Adipocyte (in vitro differentiated cells): Measurements from ENCODE around the gene NT5E.
"Not testable (repeated sequence)": the region's sequence is repeated elsewhere in the genome, so short reads cannot be mapped to it uniquely, and the experiment has no call there.

ENCODE experiments used
- DNase-seq: peaks from one replicate; pipeline ENCODE4 v3.0.0-alpha.2; 2015; ENCODE audit warnings: low read depth
- H3K27me3 ChIP-seq: replicated peaks from 2 replicates; pipeline ENCODE4 v1.7.0; 2013; ENCODE audit warnings: mild to moderate bottlenecking, low read length, moderate library complexity; ENCODE audit not compliant: control insufficient read depth, insufficient read depth
- H3K36me3 ChIP-seq: 2 replicates; pipeline ENCODE4 v1.7.0; 2013; ENCODE audit warnings: low read length, mild to moderate bottlenecking, moderate library complexity; ENCODE audit not compliant: control insufficient read depth, insufficient read depth, severe bottlenecking
- H3K4me1 ChIP-seq: 2 replicates; pipeline ENCODE4 v1.7.0; 2013; ENCODE audit warnings: mild to moderate bottlenecking, low read length, moderate library complexity; ENCODE audit not compliant: control insufficient read depth, insufficient read depth
- H3K4me3 ChIP-seq: 2 replicates; pipeline ENCODE4 v1.7.0; 2013; ENCODE audit warnings: mild to moderate bottlenecking, low read length, moderate library complexity
- H3K9ac ChIP-seq: 2 replicates; pipeline ENCODE4 v1.7.0; 2013; ENCODE audit warnings: mild to moderate bottlenecking, low read length, moderate library complexity
- H3K9me3 ChIP-seq: 2 replicates; pipeline ENCODE4 v1.7.0; 2013; ENCODE audit warnings: mild to moderate bottlenecking, low read length, moderate library complexity; ENCODE audit not compliant: control insufficient read depth

NT5E gene

DNA sequence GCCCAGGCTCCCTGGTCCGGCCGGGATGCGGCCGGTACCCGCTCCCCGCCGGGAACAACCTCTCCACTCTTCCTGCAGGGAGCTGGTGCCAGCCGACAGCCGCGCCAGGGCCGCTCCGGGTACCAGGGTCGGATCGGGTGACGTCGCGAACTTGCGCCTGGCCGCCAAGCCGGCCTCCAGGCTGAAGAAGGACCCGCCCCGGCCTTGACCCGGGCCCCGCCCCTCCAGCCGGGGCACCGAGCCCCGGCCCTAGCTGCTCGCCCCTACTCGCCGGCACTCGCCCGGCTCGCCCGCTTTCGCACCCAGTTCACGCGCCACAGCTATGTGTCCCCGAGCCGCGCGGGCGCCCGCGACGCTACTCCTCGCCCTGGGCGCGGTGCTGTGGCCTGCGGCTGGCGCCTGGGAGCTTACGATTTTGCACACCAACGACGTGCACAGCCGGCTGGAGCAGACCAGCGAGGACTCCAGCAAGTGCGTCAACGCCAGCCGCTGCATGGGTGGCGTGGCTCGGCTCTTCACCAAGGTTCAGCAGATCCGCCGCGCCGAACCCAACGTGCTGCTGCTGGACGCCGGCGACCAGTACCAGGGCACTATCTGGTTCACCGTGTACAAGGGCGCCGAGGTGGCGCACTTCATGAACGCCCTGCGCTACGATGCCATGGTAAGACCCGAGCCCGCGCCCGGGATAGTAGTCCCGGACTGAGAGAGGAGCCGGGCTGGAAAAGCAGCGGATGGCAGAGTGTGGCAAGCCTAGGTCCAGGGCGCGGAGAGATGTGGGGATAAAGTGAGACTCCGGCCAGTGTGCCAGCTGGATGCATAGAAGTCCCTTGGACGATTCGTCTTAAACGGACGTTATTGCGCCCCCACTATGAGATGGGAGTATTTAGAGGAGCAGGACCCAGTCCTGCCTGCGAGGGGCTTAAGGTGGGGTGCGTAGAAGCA is at the start of gene NT5E:
NT5E (plus strand) TSS at position 266 of the 942 bp plus-strand sequence; CDS start at position 323, 57 bp downstream.
- Histone ChIP-seq H3K4me1 (peaks cover 50% of the 10 kb centered on the region), H3K9ac (peak within 1 kb of the TSS; percentile 95), H3K4me3 (peak within 1 kb of the TSS; percentile 97), H3K27me3 (no peaks in the 10 kb centered on the region), H3K9me3 (no peaks in the 10 kb centered on the region), H3K36me3 (no peaks in the 10 kb centered on the region)
- peak; percentile 86 for DNase-seq

DNA sequence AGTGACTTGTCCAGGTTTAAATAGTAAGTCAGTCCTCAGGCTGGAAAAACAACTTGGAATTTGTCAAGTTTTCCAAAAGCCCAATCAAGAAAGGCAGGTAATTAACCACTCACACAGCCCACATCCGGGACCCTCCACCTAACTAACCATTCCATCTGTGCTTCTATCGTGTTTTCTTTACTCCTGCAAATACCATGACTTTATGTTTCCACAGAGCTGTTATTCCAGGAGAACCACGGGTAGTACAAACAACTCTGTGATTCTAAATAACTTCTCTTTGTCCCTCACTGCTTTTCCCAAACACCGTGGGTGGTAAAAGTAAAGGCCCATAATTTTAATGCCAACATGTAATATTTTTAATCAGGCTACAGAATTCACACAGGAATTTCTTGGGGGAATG is 49.6 kb upstream of the NT5E start:
- Histone ChIP-seq H3K4me1 (peaks cover 42% of the 10 kb centered on the region), H3K4me3 (no peak overlapping the region)

DNA sequence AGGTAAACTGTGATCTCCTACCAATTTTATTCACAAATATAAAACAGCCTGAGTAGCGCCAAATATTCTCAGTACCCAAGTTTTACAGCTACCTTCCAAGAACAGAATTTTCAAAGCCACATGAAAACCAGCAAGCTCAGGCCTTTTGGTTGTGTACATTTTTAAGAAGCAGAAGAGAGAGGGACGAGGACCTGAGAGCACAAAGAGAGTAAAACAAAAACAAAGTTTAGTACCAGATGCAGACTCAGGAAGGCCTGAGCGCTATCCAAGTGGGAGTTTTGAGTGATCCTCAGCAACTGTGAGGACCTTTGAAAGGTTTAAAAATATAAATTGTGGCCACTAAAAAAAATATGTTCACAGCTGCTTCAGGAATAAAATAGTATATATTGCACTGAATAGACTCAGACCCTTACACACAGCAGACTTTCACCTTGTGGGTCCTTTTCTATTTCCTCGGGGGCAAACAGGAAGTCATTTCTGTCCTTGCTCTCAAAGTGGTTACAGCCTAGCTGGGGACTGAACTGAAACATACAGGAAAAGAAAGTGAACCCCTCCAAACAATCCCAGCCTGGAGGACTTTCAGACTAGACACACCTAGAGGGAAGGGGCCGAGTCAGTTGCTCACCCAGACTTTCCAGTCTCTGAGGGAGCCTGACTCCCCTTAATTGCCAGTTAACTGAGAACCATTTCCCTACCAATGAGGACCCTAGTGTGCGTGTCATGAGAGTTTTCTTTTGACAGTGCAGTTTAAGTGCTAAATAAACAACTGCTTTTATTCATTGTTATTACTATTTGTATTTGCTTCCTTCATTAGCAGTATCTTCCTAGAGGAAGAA is 48.5 kb upstream of the NT5E start:
- Histone ChIP-seq H3K4me3 (no peak overlapping the region), H3K27me3 (no peaks in the 10 kb centered on the region), H3K36me3 (no peaks in the 10 kb centered on the region), H3K9ac (no peak overlapping the region), H3K4me1 (peaks cover 47% of the 10 kb centered on the region), H3K9me3 (no peaks in the 10 kb centered on the region)
- no peak for DNase-seq

More for the DNA sequence above, 49.6 kb upstream of the NT5E start:
- Histone ChIP-seq H3K9me3 (no peaks in the 10 kb centered on the region), H3K27me3 (no peaks in the 10 kb centered on the region), H3K9ac (no peak overlapping the region), H3K36me3 (no peaks in the 10 kb centered on the region)
- DNase-seq, result no peak

DNA sequence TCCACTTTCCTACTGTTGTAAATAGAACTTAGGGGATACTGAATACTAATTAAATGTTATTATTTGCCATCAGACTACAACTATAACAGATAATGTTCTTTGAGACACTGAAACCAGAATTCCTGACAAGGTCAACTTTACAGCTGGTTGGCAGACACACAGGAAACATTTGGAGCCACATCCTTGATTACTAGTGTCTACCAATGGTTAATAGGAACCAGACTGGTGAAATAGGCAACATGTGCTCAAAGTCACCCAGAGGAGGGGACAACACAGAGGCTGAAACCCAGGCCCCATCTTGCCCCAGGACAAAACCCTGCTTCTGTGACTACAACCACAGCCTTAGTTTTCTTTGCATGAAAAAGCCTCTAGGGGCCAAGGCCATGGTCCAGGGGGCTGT is 47.8 kb upstream of the NT5E start:
- Histone ChIP-seq H3K9me3 (no peaks in the 10 kb centered on the region), H3K36me3 (no peaks in the 10 kb centered on the region), H3K4me1 (peaks cover 47% of the 10 kb centered on the region), H3K27me3 (no peaks in the 10 kb centered on the region), H3K4me3 (no peak overlapping the region), H3K9ac (no peak overlapping the region)
- DNase-seq, result no peak

DNA sequence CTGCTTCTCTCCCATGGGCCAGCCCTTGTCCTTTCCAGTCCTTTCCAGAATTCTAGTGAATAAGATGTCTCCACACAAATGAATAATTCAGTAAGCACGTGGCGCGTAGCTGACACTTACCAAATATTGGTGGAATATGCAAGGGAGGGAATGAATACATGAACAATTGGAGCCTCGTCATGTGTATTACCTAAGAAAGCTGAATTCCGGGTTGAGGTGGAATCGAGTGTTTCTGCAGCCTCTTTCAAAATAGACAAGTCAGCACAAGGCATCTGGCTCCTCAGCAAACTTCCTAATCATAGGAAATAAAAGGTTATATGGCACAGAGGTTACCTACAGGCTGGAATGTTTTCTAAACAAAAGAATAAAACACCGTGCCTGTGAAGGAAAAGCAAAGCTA is 47.0 kb upstream of the NT5E start:
- peak overlapping the region; percentile 19 for H3K4me3 ChIP-seq
- no peaks in the 10 kb centered on the region for H3K27me3 ChIP-seq
- H3K36me3 ChIP-seq, result no peaks in the 10 kb centered on the region
- no peak for DNase-seq
- no peaks in the 10 kb centered on the region for H3K9me3 ChIP-seq
- H3K9ac ChIP-seq, result peak overlapping the region; percentile 70
- peaks cover 47% of the 10 kb centered on the region for H3K4me1 ChIP-seq

DNA sequence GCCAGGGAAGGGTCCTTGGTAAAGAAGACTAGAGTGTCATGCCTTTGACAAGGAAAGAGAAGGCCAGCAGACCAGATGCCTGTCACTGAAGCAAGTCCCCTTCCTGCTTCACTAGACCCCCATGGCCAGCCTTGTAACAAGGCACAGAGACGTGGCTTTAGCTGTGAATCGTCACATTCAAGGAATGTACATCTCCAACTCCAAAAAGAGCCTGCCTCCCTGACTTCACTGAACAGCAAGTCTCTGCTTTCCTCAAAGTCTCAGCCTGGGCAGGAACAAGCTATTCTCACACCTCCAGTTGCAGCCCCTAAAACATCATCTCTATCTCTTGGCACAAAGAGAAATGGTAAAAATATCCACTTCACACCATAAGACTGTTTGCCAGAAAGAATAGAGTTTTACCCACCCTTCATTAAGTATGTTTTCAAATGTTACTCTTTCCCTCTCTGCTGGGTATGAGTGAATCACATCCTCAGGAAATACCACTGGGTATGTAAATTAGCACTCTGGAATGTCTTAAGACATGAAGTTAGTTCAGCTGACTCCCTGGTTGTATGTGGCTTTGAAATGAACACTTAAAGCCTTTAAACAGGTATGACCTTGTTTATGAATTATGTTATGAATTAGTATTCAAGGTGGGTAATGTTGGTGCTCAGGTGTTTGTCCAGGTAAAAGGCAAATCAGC is 46.4 kb upstream of the NT5E start:
- Histone ChIP-seq H3K27me3 (no peaks in the 10 kb centered on the region), H3K4me3 (peak overlapping the region; percentile 57), H3K9ac (peak overlapping the region; percentile 70), H3K9me3 (no peaks in the 10 kb centered on the region), H3K36me3 (no peaks in the 10 kb centered on the region), H3K4me1 (peaks cover 47% of the 10 kb centered on the region)
- peak; percentile 78 for DNase-seq

DNA sequence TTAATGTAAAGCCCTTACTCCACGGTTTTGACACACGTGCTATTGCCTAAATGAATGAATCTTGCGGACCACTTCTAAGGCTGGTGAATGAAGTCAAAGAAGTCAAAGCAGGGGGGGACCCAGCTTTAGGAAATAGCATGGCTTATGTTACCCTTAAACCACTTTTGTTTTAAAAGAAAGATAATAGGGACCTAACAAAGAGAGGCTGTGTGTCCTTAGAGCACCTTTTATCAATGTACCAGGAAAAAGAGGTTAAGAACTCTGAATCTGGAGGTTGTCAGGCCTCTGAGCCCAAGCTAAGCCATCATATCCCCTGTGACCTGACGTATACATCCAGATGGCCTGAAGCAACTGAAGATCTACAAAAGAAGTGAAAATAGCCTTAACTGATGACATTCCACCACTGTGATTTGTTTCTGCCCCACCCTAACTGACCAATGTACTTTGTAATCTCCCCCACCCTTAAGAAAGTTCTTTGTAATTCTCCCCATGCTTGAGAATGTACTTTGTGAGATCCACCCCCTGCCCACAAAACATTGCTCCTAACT is 45.8 kb upstream of the NT5E start:
- Histone ChIP-seq H3K9ac (peak overlapping the region; percentile 59), H3K4me1 (peaks cover 47% of the 10 kb centered on the region), H3K4me3 (peak overlapping the region; percentile 57)
- H3K27me3 ChIP-seq, H3K36me3 ChIP-seq, H3K9me3 ChIP-seq: not testable (repeated sequence)
- peak; percentile 55 for DNase-seq

DNA sequence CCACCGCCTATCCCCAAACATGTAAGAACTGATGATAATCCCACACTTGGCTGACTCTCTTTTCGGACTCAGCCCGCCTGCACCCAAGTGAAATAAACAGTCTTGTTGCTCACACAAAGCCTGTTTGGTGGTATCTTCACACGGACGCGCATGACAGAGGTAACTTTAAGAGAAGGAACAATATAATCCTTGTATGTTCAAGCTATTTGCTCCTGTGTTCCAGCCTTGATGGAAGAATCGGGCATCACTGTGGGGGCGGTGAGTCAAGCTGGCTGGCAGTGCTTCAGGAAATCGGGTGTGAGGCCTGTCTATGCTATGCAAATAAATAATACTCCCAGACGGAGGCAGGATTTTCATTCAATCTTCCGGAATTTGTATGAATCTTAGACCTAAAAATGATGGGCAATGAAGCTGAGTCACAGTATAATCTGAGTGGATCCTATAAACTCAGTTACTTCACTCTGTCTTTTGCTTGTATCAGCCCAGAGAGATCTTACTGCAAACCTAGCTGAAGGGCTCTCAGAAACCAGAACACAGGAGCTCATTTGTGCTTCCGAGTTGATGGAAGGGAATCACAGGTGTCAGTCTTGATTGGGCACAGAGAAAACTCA is 45.2 kb upstream of the NT5E start:
- H3K9me3 ChIP-seq, result no peaks in the 10 kb centered on the region
- H3K4me1 ChIP-seq, result peaks cover 47% of the 10 kb centered on the region
- peak overlapping the region; percentile 12 for H3K4me3 ChIP-seq
- DNase-seq, result peak; percentile 91
- H3K36me3 ChIP-seq, result no peaks in the 10 kb centered on the region
- peak overlapping the region; percentile 61 for H3K9ac ChIP-seq
- H3K27me3 ChIP-seq, result no peaks in the 10 kb centered on the region

DNA sequence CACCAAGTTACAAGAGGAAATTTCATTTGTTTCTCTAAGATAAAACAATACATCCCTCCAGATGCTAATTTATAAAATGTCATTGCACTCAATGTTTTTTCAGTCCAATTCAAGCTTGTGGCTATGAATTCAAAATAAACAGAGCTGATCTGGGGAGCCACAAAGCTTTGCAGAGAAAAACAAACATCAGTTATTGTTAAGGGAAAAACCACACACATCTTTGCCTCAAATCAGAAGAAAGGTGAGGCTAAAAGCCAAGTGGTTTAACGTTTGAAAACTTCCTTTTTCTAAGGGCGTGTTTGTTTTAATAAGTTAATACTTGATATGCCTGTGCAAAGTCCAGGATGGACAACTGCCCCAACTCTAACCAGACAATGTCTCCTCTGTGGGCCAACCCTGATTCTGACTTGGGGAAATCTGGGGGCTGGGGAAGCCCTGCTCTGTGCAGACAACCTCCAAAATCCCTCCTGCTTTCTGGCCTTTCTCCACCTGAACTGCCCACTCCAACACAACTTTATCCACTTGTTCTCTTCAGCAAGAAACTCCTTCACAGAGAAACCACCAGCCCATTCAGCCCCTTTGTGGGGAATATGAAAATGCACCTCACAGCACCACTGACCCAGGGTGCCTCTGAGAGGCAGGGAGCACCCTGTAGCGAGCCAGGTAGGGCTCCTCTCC is 44.6 kb upstream of the NT5E start:
- H3K36me3 ChIP-seq, result no peaks in the 10 kb centered on the region
- H3K27me3 ChIP-seq, result no peaks in the 10 kb centered on the region
- peak overlapping the region; percentile 61 for H3K9ac ChIP-seq
- H3K4me1 ChIP-seq, result peaks cover 47% of the 10 kb centered on the region
- DNase-seq, result peak; percentile 44
- H3K4me3 ChIP-seq, result peak overlapping the region; percentile 12
- no peaks in the 10 kb centered on the region for H3K9me3 ChIP-seq

DNA sequence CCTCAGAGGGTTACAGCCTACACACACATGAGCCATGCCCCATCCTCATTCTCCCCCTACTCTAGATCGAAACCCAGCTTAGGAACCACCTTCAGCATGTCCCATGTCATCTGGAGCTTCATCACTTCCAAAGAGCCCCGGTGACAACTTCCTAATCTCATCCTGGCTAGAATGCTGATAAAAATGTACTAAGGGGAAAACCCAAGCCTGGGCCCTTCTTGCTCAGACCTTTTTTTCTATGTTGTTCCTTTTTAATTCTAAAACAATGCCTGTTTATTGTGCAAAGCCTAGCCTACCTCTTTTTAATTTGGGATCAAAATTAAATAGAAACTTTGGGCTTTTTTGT is 44.1 kb upstream of the NT5E start:
- DNase-seq, result no peak
- no peaks in the 10 kb centered on the region for H3K36me3 ChIP-seq
- no peaks in the 10 kb centered on the region for H3K9me3 ChIP-seq
- peaks cover 47% of the 10 kb centered on the region for H3K4me1 ChIP-seq
- H3K9ac ChIP-seq, result peak overlapping the region; percentile 61
- H3K4me3 ChIP-seq, result no peak overlapping the region
- H3K27me3 ChIP-seq, result no peaks in the 10 kb centered on the region
